ENCODE measurements around the gene PTP4A2. TPM values are rescaled to one million over a fixed set of nuclear protein-coding genes. Genes with fewer than 3 reads are reported as not detected.

PTP4A2 gene
- total and polyA plus RNA-seq, 10 of the 15 experiments (the other 5 are each of a cell fraction or from before 2014, with no cell fraction given), result 180 to 909 (median 375) TPM

GRCh38 chr1:31954607-31955283 lies 16.6 kb upstream of the PTP4A2 start (continued):
- no peak for TF ChIP-seq CTCF (IDR thresholded peaks at IDR 0.05 in 2 of 3, conservative IDR thresholded peaks at IDR 0.05 in 1 of 3; ENCODE audit: control insufficient read depth in 2 of 3, extremely low read depth in 1 of 3, insufficient read depth in 1 of 3, low read depth in 3 of 3, low read length in 3 of 3)
- no peak for TF ChIP-seq BACH1 (IDR thresholded peaks at IDR 0.05; ENCODE audit: borderline replicate concordance)
- TF ChIP-seq YY1 (IDR thresholded peaks at IDR 0.05; ENCODE audit: low read depth, low read length), result no peak
- no peak for TF ChIP-seq FOXM1 (IDR thresholded peaks at IDR 0.05; ENCODE audit: low read depth, low read length)
- peak; percentile 63 for TF ChIP-seq DPF2 (IDR thresholded peaks at IDR 0.05)
- TF ChIP-seq CBX3 (IDR thresholded peaks at IDR 0.05; ENCODE audit: borderline replicate concordance, low read depth), result no peak
- TF ChIP-seq EGR1 (IDR thresholded peaks at IDR 0.05; ENCODE audit: borderline replicate concordance in 1 of 2, low read depth in 2 of 2, low read length in 2 of 2), result no peak
- TF ChIP-seq RAD51 (IDR thresholded peaks at IDR 0.05), result no peak
- no peak for TF ChIP-seq MTA3 (IDR thresholded peaks at IDR 0.05; ENCODE audit: borderline replicate concordance, low read length)
- no peak for TF ChIP-seq PKNOX1 (IDR thresholded peaks at IDR 0.05)
- TF ChIP-seq GABPA (IDR thresholded peaks at IDR 0.05; ENCODE audit: low read depth), result no peak
- TF ChIP-seq PAX8 (IDR thresholded peaks at IDR 0.05), result no peak
- no peak for TF ChIP-seq STAT1 (conservative IDR thresholded peaks at IDR 0.05)
- no peak for TF ChIP-seq ZBTB33 (IDR thresholded peaks at IDR 0.05)
- TF ChIP-seq HDAC2 (IDR thresholded peaks at IDR 0.05), result no peak
- TF ChIP-seq ZNF687 (IDR thresholded peaks at IDR 0.05), result peak; percentile 88
- TF ChIP-seq CEBPB (IDR thresholded peaks at IDR 0.05; ENCODE audit: borderline replicate concordance in 1 of 2, low read depth in 2 of 2, low read length in 2 of 2), result no peak; a peak in 1 of 4 replicates
- TF ChIP-seq TBL1XR1 (IDR thresholded peaks at IDR 0.05; ENCODE audit: low read depth, low read length), result no peak
- no peak for TF ChIP-seq HSF1 (IDR thresholded peaks at IDR 0.05; ENCODE audit: low read depth, low read length)
- peak; percentile 98 for TF ChIP-seq EED (IDR thresholded peaks at IDR 0.05; ENCODE audit: low read depth)

Measured in GM12878 (cell line).